HG03432 (cell line): ENCODE data around the gene SETX.

Experiments
- ATAC-seq: cut with Tn5 transposase; IDR thresholded peaks from one replicate; pipeline ENCODE4 v1.9.1; 2021; ENCODE audit warnings: mild to moderate bottlenecking, moderate library complexity; ENCODE audit not compliant: unreplicated experiment

Gene SETX

DNA sequence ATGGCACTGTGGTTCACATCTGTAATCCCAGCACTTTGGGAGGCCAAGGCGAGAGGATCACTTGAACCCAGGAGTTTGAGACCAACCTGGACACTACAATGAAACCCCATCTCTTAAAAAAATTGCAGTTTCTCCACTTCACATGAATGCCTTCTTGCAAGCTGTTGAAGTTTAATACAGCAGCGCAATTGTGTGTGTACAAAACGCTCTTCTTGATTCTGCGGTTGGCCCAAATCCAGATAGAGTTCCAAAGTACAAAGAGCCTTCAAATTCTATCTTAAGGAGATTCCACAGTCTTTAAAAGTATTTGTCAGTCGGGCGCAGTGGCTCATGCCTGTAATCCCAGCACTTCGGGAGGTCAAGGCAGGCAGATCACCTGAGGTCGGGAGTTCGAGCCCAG is 9.3 kb upstream of the SETX start:
- ATAC-seq: no peak

DNA sequence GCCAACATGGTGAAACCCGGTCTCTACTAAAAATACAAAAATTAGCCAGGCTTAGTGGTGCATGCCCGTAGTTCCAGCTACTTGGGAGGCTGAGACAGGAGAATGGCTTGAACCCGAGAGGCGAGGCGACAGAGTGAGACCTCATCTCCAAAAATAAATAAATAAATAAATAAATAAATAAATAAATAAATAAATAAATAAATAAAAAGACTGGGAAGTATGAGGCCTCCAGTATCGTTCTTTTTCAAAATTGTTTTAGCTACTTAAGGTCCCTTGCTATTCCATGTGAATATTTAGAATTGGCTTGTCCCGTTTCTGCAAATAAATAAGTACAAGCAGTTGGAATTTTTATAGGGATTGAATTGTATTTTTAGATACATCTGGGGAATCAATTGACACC is 3.0 kb upstream of the SETX start:
- ATAC-seq: no peak

DNA sequence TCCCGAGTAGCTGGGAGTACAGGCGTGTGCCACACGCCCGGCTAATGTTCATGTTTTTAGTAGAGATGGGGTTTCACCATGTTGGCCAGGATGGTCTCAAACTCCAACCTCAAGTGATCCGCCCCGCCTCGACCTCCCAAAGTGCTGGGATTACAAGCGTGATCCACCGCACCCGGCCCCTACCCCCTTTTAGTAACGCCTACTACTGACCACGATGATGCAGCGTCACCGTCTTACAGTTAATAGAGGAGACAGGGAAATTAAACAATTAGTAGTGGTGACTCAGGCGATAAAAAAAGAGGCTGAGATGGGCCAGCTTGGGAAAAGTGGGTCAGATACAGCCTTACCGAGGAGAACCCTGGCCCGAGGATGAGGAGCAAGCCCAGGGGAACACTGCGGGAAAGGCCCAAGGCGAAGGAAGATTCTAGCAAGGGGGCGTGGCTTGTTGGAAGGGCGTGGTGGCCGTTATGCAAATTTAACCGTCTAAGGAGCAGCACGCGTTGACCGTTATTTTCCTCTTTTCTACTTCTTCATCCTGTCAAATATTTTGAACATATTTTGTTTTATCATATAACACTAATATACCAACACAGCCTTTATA is 1.6 kb upstream of the SETX start:
- no peak for ATAC-seq

DNA sequence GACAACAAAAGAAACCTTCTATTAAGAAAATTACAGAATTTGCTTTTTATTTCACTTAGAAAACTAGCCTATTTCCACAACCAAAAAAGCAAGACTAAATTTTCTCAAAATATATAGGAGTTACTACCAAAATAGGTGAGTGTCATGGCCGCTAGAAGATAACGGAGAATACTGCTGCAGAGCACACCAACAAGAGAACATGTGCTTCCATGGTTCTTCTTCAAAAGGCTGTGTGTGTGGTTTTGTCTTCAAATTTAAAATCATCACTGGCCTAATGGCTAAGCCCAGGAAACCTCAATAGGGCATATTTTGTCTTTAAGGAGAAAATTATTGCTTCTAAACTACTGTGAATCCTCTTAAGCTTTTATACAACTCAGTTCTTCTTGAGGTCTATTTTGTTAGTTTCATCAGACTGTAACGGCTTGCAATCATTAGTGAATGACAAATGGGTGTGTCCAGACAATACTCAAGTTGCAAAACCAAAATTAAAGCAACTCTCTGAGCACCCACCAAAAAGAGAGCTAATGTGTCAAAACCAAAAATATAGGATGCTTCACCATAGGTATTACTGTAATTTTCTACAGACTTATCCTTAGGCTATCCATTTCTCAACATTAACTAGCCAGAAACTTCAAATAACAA is 3.3 kb downstream of the SETX start:
- no peak for ATAC-seq

DNA sequence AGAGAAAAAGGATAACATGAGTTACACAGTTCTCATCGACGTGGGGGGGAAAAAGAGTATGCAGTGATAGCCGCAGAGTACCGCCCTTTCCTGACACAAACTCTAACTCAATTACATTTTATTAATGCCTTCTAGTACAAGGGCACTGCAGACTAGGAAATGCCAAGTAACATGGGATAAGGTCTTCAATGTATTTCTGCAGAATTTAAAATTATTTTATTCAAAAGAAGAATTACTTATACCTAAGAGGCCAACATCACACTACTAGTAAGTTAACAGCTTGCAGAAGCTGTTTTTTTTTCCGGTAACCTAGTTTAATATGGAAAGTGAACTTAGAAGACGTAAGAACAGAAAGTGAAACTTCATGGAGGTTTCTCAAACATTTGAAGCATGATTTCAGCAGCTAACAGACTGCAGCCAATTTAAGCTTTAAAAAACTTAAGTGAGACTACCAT is 3.9 kb downstream of the SETX start:
- no peak for ATAC-seq

DNA sequence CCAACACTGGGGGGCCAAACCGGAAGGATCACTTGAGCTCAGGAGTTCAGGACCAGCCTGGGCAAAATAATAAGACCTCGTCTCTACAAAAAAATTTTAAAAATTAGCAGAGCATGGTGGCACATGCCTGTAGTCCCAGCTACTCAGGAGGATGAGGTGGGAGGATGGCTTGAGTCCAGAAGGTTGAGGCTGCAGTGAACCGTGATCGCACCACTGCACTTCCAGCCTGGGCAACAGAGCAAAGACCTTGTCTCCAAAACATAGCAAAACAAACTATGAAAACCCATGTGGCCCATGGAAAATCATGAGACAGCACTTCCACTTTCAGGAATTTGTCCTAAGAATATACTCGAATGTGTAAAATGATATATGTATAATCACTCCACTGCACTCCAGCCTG is 6.1 kb downstream of the SETX start:
- ATAC-seq: no peak

DNA sequence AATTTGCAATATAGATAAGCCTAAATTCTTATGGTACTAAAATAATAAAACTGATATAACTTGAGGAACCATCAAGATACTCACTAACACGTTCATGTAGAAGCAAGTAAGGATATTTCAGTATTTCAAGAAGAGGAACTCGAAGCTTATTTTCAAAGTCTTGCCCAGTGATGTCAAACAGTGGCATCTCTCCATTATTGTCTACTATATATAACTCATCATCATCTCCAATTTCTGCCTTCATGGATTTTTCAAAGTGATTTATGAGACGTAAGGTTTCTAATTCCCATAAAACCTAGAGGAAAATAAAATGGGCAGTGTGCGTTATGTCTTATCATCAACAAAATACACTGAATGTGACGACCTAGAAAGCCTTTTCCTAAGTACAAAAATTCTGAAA is 8.6 kb downstream of the SETX start:
- no peak for ATAC-seq

DNA sequence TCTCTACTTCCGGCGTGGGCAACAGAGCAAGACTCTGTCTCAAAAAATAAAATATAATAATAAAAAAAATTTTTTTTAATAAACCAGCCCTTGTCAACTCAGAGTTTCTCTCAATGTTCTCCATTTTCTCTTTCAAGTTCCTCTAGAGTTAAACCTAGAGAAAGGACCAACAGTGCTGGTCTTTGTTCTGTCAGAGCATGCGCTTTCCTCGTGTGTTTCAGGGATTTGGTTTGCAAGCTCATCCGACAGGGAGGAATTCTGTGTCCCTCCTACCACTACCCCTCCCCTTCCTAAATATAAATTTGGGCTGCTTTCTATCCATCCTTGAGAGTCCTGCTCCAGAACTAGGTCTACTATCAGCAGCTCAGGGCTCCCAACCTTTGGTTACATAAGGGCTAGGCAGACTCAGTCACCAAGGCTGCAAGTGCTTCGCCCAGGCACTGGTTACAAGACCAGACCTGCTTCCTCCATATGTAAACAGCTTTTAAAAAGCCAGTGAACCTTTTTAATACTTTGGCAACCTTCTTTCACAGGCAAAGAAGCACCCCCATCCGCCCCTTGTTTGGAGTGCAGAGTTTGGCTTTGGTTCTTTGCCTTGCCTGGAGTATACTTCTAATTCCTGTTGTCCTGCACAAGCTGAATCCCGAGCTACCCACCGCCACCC is 13.5 kb downstream of the SETX start:
- ATAC-seq: no peak

DNA sequence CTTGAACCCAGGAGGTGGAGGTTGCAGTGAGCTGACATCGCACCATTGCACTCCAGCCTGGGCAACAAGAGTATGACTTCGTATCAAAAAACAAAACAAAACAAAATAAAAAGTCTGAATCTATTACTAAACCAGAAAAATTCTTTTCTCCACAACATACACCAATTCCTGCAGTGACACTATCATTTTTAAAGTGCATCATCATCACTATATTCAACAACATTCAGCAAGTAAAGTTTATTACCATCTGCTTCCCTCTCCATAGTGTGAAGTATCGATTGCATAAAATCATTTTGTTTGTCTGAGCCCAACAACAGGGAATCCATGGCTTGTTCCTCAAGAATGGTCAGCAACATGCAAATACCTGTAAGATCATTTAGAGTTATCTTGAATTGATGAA is 20.4 kb downstream of the SETX start:
- no peak for ATAC-seq

DNA sequence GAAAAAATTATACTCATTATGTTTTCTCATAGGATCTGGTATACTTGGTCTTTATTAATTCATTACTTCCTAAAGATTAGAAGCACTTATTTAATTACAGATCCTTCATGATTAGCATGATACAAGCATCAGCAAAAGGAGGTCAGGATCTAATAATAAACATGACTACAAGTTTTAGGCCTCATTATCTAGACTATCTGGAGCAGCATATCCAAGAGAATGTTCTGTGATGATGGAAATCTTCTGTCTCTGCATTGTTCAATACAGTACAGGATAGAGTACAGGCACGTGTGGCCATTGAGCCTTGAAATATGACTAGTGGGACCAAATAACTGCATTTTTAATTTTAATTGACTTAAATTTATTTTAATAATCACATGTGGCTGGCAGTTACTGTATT is 21.2 kb downstream of the SETX start:
- no peak for ATAC-seq

DNA sequence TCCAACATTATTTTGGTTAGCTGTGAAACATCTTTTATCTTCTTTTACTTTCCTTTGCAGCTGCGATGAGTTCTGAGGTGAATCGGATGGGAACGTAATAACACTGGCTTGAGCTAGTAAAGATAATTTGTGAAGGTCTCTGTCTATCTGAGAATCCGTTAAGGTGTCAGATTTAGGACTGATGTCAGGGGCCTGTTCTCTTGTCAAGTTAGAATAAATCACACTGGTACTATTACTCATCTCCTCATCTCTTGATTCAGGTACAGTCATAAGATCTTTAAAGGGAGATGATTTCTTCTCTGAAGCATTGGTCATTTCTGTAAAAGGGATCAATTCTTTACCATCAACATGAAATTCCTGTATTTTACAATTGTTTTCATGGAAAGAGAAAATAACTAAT is 26.2 kb downstream of the SETX start:
- ATAC-seq: no peak

DNA sequence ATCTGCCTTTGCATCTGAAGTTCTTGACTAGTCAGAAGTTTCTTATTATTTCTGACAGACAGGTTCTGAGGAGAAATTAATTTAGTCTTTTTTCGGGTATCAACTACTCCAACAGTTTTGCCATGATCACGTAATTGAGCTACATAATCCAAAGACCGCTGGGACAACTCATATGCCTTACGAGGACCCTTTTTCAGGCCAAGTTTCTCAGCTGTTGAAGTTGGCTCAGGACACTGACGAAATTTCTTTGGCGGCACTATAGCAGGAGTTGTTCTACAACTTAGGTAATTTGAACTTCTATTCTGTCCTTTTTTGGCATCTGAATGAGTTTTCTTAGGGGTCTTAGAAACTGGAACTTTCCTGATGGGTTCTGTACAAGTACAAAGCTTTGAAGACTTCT is 27.2 kb downstream of the SETX start:
- ATAC-seq: no peak

DNA sequence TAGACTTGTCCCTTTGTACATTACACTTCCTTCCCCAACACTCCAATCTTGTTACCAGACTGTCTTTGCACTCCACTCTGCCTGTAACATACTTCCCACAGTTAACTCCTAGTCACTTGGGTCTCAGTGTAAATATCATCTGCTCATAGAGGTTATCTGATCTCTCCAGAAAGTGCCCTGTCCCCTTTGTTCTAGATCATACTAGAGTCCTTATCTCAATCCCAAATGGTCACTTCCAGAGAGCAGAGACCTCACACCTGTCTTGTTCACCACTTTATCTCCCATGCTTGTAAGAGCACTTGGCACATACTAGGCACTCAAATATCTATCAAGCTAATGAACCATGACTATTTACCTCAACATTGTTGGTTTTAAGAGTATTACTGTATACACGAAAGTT is 30.4 kb downstream of the SETX start:
- no peak for ATAC-seq

DNA sequence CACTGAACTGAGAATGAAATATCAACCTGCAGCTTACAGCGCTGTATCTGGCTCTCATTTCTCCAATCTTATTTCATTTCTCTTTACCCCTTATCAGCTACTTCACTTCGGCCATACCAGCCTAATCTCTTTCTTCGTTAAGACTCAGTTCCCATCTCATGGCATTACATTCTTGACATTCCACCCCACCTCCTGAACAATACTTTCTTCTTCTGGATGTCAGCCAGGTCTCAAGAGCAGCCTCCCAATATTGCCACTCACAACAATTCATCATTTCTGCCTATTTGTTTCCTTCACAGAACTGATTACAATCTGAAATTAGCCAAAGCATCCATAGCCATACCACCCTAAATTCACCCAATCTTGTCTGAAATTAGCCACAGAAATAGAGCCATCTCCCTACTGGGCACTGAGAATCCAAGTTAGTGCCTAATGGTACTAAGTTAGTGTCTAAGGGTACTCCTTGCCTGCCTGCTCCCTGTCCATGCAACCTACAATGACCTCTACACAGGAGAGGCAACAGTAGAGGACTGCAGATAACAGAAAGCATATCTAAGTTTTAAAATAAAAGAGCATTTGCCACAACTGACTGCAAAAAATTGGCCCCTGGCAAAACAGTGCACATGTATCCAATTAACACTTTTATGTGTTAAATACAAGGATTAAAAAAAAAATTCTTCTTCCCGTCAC is 35.2 kb downstream of the SETX start:
- ATAC-seq: no peak

DNA sequence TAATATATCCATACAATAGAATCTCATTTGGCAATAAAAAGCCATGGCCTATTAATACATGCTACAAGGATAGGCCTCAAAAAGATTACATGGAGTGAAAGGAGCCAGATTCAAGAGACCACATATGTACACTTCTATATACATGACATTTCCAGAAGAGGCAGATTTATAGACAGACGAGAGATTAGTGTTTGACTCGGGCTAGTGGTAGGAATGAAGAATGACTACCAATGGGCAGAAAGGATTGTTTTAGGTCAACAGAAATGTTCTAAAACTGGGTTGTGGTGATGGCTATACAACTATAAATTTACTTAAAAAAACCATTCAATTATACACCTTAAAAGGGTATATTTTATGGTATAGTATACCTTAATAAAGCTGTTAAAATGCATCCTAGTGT is 41.9 kb downstream of the SETX start:
- ATAC-seq: no peak

DNA sequence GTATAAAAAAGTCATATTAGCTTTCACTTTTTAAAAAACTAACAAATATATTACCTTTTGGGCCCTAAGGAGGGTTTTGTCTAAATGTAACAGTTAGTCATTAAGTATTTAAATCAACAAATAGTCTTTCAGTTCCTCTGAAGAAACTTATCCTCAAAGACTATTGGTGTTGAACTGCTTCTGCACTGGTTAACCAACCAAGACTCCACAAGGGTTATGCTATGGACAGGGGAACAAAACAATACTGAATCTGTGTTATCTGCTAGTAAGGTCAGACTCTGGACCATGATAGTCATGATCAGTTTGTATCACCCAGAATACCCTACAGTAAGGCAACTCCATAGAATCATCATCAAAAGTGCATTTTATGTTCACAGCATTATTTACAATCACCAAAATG is 42.4 kb downstream of the SETX start:
- ATAC-seq: no peak

DNA sequence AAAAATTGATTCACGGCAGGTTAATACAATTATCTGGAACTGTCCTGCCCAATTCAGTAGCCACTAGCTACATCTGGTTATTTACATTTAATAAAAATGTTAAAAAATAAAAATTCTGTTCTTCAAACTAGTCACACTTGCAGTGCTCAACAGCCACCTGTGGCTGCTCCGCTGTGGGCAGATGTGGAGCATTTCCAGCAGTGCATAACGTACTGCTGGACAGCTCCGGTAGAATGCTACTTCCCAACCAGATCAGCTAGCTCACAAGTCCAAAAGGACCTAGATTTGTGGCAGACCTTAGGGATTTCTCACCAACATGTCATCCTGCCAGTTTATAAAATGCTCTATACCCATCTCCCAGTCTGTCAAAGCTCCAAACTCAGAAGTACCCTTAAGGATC is 42.8 kb downstream of the SETX start:
- no peak for ATAC-seq

DNA sequence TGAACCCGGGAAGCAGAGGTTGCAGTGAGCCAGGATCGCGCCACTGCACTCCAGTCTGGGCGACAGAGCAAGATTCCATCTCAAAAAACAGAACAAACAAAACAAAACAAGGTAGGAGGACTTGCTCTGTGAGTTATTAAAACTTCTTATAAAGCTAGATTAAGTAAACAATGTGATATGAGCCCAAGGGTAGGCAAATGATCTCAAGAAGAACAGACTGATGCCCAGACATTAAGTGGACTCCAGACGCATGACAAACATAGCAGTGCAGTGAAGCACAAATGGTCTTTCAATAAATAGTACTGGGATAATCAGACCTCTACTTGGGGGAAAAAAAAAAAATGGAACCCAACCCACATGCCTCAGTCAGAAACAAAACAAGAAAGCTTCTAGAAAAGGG is 45.7 kb downstream of the SETX start:
- ATAC-seq: no peak

DNA sequence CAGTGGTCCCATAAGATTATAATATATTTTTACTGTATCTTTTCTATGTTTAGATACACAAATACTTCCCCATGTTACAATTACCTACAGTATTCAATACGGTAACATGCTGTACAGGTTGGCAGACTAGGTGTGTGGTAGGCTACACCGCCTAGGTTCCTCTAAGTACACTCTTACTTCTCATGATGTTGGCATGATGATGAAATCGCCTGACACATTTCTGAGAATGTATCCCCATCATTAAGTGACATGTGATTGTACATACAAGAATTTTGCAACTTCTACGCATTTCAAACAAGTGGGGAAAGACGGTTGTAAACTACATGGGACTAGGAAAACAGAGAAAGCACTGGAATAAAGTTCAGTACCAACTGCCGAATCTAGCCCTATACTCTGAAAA is 53.3 kb downstream of the SETX start:
- ATAC-seq: no peak

DNA sequence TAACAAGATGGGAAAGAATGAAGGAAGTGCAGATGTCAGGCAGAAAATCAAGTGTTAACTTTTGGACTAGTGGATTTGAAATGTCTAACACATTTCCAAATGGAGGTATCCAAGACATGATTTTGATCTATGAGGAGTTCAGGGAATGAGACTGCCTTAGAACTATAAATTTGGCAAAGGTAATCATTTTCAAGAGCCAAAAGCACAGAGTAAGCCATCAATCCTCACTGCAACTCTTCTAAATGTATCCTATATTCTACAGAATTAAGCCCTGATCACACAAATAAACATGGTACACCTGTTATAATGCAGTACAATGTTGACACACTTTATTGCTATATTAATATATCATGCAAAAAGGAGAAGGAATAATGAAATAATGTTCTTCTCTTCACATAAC is 55.6 kb downstream of the SETX start:
- no peak for ATAC-seq

DNA sequence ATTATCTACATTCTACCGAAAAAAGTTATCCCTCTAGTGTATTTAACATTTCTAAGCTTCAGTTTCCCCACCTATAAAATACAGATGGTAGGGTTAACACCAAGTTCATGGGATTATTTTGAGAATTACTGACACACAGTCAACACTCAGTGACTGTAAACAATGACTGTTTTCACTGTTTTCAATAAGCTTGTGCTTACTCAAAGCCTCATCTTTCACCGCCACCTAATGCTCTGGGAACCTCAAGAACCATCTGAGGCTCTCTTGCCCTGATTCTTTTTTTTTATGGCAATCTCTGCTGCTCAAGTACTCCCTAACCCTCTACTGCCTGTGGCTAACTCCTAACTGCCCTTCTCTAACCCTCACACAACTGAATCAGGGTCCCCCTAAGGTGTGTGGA is 59.6 kb downstream of the SETX start:
- no peak for ATAC-seq

DNA sequence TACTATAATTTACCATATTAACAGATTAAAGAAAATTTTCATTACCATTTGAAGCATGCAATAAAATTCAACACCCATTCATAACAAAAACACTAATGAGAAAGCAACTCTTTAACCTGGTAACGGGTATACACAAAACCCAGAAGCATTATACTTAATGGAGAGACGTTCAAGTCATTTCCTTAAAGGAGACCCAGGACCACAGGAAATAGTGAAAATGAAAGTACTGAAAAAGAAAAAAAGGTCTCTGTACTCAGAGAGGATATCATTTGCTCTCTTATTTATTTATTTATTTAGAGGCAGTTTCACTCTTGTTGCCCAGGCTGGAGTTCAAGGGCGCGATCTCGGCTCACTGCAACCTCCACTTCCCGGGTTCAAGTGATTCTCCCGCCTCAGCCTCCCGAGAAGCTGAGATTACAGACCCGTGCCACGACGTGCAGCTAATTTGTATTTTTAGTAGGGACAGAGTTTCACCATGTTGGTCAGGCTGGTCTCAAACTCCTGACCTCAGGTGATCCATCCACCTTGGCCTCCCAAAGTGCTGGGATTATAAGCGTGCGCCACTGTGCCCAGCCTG is 61.6 kb downstream of the SETX start:
- no peak for ATAC-seq
